Measurements from ENCODE around the gene TMPRSS9. TPM values are rescaled to one million over a fixed set of nuclear protein-coding genes. Genes with fewer than 3 reads are reported as not detected.

The TMPRSS9 gene
- total RNA-seq, 4 donors from 2014 or later: 0.54 to 2.5 (median 0.85) TPM; not detected in 1

DNA sequence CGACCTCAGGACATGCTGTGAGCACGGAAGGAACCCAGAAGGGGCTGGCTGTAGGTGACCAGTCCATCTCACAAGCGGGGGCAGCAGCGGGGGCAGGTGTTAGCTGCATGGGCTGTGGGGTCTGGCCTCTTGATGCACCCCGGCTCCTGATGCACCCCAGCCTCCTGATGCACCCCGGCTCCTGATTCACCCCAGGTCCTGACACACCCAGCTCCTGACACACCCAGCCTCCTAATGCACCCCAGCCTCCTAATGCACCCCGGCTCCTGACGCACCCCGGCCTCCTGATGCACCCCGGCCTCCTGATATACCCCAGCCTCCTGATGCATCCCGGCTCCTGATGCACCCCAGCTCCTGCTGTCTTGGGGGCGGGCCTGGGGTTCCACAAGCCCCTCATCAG is 39.1 kb upstream of the TMPRSS9 start:
- no peak for TF ChIP-seq POLR2A (IDR thresholded peaks at IDR 0.05)
- H3K9me3 ChIP-seq: no peaks in the 10 kb centered on the region
- H3K27me3 ChIP-seq: no peaks in the 10 kb centered on the region
- DNase-seq: no peak
- peaks cover 0 to 47% (median 0%) of the 10 kb centered on the region in 3 donors for H3K36me3 ChIP-seq
- no peak overlapping the region for H3K4me3 ChIP-seq
- H3K4me1 ChIP-seq: peaks cover 0 to 23% (median 4%) of the 10 kb centered on the region in 4 donors
- no peak overlapping the region for H3K27ac ChIP-seq

- Histone ChIP-seq H3K27me3 (no peaks in the 10 kb centered on the region), H3K9me3 (no peaks in the 10 kb centered on the region), H3K36me3 (peaks cover 0 to 53% (median 0%) of the 10 kb centered on the region in 3 donors), H3K4me3 (no peak overlapping the region), H3K4me1 (peaks cover 0 to 28% (median 6%) of the 10 kb centered on the region in 4 donors), H3K27ac (no peak overlapping the region)
- DNase-seq: no peak
- TF ChIP-seq, protein P1, sequence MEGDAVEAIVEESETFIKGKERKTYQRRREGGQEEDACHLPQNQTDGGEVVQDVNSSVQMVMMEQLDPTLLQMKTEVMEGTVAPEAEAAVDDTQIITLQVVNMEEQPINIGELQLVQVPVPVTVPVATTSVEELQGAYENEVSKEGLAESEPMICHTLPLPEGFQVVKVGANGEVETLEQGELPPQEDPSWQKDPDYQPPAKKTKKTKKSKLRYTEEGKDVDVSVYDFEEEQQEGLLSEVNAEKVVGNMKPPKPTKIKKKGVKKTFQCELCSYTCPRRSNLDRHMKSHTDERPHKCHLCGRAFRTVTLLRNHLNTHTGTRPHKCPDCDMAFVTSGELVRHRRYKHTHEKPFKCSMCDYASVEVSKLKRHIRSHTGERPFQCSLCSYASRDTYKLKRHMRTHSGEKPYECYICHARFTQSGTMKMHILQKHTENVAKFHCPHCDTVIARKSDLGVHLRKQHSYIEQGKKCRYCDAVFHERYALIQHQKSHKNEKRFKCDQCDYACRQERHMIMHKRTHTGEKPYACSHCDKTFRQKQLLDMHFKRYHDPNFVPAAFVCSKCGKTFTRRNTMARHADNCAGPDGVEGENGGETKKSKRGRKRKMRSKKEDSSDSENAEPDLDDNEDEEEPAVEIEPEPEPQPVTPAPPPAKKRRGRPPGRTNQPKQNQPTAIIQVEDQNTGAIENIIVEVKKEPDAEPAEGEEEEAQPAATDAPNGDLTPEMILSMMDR (IDR thresholded peaks at IDR 0.05): no peak
- TF ChIP-seq POLR2A (IDR thresholded peaks at IDR 0.05): no peak
These were observed 38.3 kb upstream of the TMPRSS9 start for GRCh38 chr19:2321565-2322283.

- Histone ChIP-seq H3K36me3 (peaks cover 0 to 53% (median 0%) of the 10 kb centered on the region in 3 donors), H3K27ac (peak overlapping the region in 2 of 4 donors; percentile 59 to 79), H3K4me3 (no peak overlapping the region), H3K4me1 (peaks cover 0 to 31% (median 17%) of the 10 kb centered on the region in 4 donors), H3K27me3 (no peaks in the 10 kb centered on the region), H3K9me3 (no peaks in the 10 kb centered on the region)
- no peak for DNase-seq
- TF ChIP-seq, protein P1 (IDR thresholded peaks at IDR 0.05): no peak
- no peak for TF ChIP-seq POLR2A (IDR thresholded peaks at IDR 0.05)
These were observed 36.4 kb upstream of the TMPRSS9 start for GRCh38 chr19:2323707-2324106.

DNA sequence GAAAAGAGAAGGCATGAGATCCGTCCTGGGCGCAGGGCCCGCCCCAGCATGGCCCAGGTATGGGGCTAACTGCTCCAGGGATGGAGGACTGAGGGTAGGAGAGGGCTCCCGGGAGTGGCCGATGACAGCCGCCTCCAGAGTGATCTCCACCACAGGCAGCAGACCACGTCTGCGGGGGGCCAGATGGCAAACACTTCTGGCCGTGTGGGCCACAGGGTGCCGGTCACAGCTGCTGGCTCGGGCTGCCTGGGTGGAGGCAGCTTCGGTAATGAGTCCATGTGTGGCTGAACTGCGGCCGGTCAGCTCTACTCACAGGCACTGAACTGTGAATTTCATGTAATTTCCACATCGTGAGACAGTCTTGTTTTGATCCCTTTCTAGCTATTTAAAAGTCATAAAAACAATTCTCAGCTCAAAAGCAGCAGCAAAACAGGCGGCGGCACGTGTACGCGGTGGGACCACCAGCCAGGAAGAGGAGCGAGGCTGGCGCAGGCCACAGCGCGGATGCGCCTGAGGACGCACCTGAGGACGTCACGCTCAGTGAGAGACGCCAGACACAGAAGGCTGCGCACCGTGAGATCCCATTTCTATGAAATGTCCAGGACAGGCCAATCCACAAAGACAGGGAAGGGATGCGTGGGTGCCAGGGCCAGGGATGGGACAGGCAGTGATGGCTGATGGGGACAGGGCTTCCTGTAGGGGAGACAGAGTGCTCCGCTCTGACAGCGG is 35.7 kb upstream of the TMPRSS9 start:
- TF ChIP-seq POLR2A (IDR thresholded peaks at IDR 0.05): no peak
- TF ChIP-seq, protein P1 (IDR thresholded peaks at IDR 0.05): no peak
- Histone ChIP-seq H3K27me3 (no peaks in the 10 kb centered on the region), H3K4me1 (peaks cover 0 to 34% (median 18%) of the 10 kb centered on the region in 4 donors), H3K9me3 (no peaks in the 10 kb centered on the region), H3K27ac (peak overlapping the region in 2 of 4 donors; percentile 59 to 79), H3K4me3 (peak overlapping the region in 1 of 4 donors; percentile 6), H3K36me3 (peaks cover 0 to 53% (median 0%) of the 10 kb centered on the region in 3 donors)
- DNase-seq: peak in 2 of 3 donors; percentile 70 to 80

GRCh38 chr19:2325281-2326046 is 34.6 kb upstream of the TMPRSS9 start:
- H3K27me3 ChIP-seq: no peaks in the 10 kb centered on the region
- TF ChIP-seq POLR2A (IDR thresholded peaks at IDR 0.05): no peak
- TF ChIP-seq, protein P1 (IDR thresholded peaks at IDR 0.05): no peak
- peaks cover 0 to 39% (median 26%) of the 10 kb centered on the region in 4 donors for H3K4me1 ChIP-seq
- H3K9me3 ChIP-seq: no peaks in the 10 kb centered on the region
- peak overlapping the region in 2 of 4 donors; percentile 30 to 79 for H3K27ac ChIP-seq
- DNase-seq: peak in 2 of 3 donors; percentile 60 to 73
- H3K4me3 ChIP-seq: peak overlapping the region in 1 of 4 donors; percentile 3
- peaks cover 0 to 53% (median 0%) of the 10 kb centered on the region in 3 donors for H3K36me3 ChIP-seq

Measured in Peyer's patch (tissue), 4 donors.